Upper lobe of right lung (tissue), 1 donor: ENCODE measurements around the gene SUMO2. TPM values are rescaled to one million over a fixed set of nuclear protein-coding genes. Genes with fewer than 3 reads are reported as not detected.

Experiments
- ATAC-seq: fragments of 200-7000 bp; cut with Tn5 transposase; one replicate; pipeline ENCODE4 v1.9.1; 2020; ENCODE audit warnings: mild to moderate bottlenecking, moderate library complexity
- DNase-seq: peaks from one replicate; pipeline ENCODE4 v3.0.0-alpha.2; 2020
- H3K27ac ChIP-seq: fragments of 200-600 bp; one replicate; pipeline ENCODE4 v1.8.0; 2022
- H3K27me3 ChIP-seq: fragments of 200-600 bp; one replicate; pipeline ENCODE4 v1.8.0; 2022; ENCODE audit warnings: mild to moderate bottlenecking
- H3K36me3 ChIP-seq: fragments of 200-600 bp; one replicate; pipeline ENCODE4 v1.8.0; 2022
- H3K4me1 ChIP-seq: fragments of 200-600 bp; one replicate; pipeline ENCODE4 v1.8.0; 2022
- H3K4me3 ChIP-seq: fragments of 200-600 bp; one replicate; pipeline ENCODE4 v1.8.0; 2022; ENCODE audit warnings: mild to moderate bottlenecking
- H3K9me3 ChIP-seq: fragments of 200-600 bp; one replicate; pipeline ENCODE4 v1.8.0; 2022
- CTCF ChIP-seq: fragments of 200-600 bp; IDR thresholded peaks from one replicate; pipeline ENCODE4 v1.8.0; 2022; ENCODE audit warnings: antibody characterized with exemption
- intact Hi-C: fragments of 100-400 bp; cut with DNase I; formaldehyde crosslinking; loops from one replicate; pipeline ENCODE4 v1.11.0; 2022
- total RNA-seq: library from RNA; stranded (reverse); fragmentation: NEBNext Ultra II Directional; extraction: Animal tissue kit (Norgen Biotek cat#: 25700); gene quantifications from one replicate; pipeline ENCODE4 v1.2.1, GENCODE V29; 2021
- donor health status: DM: no; HTN: yes; CAD: no; lungs with severe emphysema.

Gene SUMO2
- total RNA-seq, 1 donor from 2014 or later = 316 TPM

DNA sequence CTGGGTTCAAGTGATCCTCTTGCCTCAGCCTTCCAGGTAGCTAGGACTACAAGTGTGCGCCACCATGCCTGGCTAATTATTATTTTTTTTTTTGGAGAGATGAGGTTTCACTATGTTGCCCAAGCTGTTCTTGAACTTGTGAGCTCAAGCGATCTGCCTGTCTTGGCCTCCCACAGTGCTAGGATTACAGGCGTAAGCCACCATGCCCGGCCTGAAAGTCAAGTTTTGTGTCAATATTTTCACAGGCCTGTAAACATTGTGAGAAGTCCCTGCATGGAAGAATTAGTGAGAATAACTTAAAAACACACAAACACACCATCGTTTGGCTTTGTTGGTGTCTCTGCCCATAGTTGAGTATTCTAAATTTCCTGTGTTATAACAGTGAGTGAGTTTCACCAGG is 45.0 kb upstream of the SUMO2 start:
- DNase-seq = no peak
- H3K9me3 ChIP-seq = no peaks in the 10 kb centered on the region
- H3K4me1 ChIP-seq = peaks cover 9% of the 10 kb centered on the region
- TF ChIP-seq CTCF = no peak
- H3K27ac ChIP-seq = no peak overlapping the region
- intact Hi-C loops = no loop called here
- ATAC-seq = no peak
- H3K27me3 ChIP-seq = no peaks in the 10 kb centered on the region
- no peak overlapping the region for H3K4me3 ChIP-seq
- peaks cover 68% of the 10 kb centered on the region for H3K36me3 ChIP-seq

GRCh38 chr17:75225016-75225415 is 42.3 kb upstream of the SUMO2 start:
- Histone ChIP-seq H3K4me1 (peaks cover 9% of the 10 kb centered on the region), H3K9me3 (no peaks in the 10 kb centered on the region), H3K27me3 (no peaks in the 10 kb centered on the region), H3K27ac (no peak overlapping the region), H3K4me3 (no peak overlapping the region), H3K36me3 (peaks cover 57% of the 10 kb centered on the region)
- DNase-seq (no peak), ATAC-seq (no peak)
- no peak for TF ChIP-seq CTCF
- intact Hi-C loops = no loop called here

GRCh38 chr17:75219815-75220214 is 37.1 kb upstream of the SUMO2 start:
- DNase-seq (no peak), ATAC-seq (no peak)
- no peak overlapping the region for H3K27ac ChIP-seq
- H3K4me3 ChIP-seq = no peak overlapping the region
- no peaks in the 10 kb centered on the region for H3K4me1 ChIP-seq
- H3K27me3 ChIP-seq = no peaks in the 10 kb centered on the region
- intact Hi-C loops = no loop called here
- TF ChIP-seq CTCF = no peak
- peaks cover 77% of the 10 kb centered on the region for H3K36me3 ChIP-seq
- H3K9me3 ChIP-seq = no peaks in the 10 kb centered on the region

DNA sequence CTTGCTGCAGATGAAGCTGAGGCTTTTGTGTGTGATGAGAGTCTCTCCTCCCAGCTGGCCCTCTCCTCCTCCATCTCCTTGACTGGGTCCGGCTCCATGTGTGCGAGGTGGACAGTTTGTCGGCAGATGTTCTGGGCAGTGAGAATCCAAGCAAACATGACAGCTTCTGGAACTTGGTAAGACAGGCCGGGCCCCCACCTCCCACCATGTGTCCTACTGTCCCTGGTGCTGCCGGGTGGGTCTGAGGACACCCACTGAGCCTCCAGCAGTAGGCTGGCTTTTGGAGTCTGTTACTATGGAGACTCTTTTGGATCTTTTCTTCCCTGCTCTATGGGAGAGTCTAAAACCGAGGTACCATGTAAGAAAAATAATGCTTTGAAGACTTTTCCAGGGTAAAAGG is 35.4 kb upstream of the SUMO2 start:
- intact Hi-C loops = no loop called here
- no peak for TF ChIP-seq CTCF
- Histone ChIP-seq H3K4me1 (no peaks in the 10 kb centered on the region), H3K4me3 (no peak overlapping the region), H3K36me3 (peaks cover 86% of the 10 kb centered on the region), H3K27me3 (no peaks in the 10 kb centered on the region), H3K27ac (no peak overlapping the region), H3K9me3 (no peaks in the 10 kb centered on the region)
- ATAC-seq = no peak
- DNase-seq = no peak

- TF ChIP-seq CTCF = no peak
- H3K9me3 ChIP-seq = no peaks in the 10 kb centered on the region
- no peak for ATAC-seq
Observed at GRCh38 chr17:75209061-75209460, 26.3 kb upstream of the SUMO2 start.

DNA sequence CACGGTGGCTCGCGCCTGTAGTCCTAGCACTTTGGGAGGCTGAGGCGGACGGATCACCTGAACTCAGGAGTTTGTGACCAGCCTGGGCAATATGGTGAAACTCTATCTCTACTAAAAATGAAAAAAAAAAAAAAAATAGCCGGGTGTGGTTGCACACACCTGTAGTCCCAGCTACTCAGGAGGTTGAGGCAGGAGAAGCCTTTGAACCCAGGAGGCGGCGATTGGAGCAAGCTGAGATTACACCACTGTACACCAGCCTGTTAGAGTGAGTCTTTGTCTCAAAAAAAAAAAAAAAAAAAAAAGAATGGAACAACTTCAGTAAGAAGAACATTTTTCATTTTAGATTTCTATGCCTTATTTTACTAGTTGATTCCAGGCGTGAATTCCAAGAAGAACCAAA is 25.4 kb upstream of the SUMO2 start:
- Histone ChIP-seq H3K4me3 (no peak overlapping the region), H3K4me1 (peaks cover 13% of the 10 kb centered on the region), H3K27me3 (no peaks in the 10 kb centered on the region), H3K9me3 (no peaks in the 10 kb centered on the region), H3K36me3 (peaks cover 48% of the 10 kb centered on the region), H3K27ac (no peak overlapping the region)
- DNase-seq (no peak), ATAC-seq (no peak)
- intact Hi-C loops = no loop called here
- no peak for TF ChIP-seq CTCF

More at GRCh38 chr17:75209061-75209460, 26.3 kb upstream of the SUMO2 start:
- DNase-seq = no peak
- Histone ChIP-seq H3K27ac (no peak overlapping the region), H3K4me1 (peaks cover 13% of the 10 kb centered on the region), H3K4me3 (no peak overlapping the region), H3K36me3 (peaks cover 57% of the 10 kb centered on the region), H3K27me3 (no peaks in the 10 kb centered on the region)
- intact Hi-C loops = no loop called here
